Measurements from ENCODE around the gene STMN1.
A peak's percentile ranks its signal among the peaks of the same experiment; 100 is the strongest.

The STMN1 gene

GRCh38 chr1:25895365-25895990 is 10.7 kb downstream of the STMN1 start:
- peak; percentile 73 to 79 for DNase-seq (ENCODE audit: low read depth in 2 of 2)

- no peak for DNase-seq (ENCODE audit: low read depth in 2 of 2)
Measured at GRCh38 chr1:25893116-25893515, 13.1 kb downstream of the STMN1 start.

- no peak for DNase-seq (ENCODE audit: low read depth in 2 of 2)
Measured at GRCh38 chr1:25891606-25892005, 14.6 kb downstream of the STMN1 start.

DNA sequence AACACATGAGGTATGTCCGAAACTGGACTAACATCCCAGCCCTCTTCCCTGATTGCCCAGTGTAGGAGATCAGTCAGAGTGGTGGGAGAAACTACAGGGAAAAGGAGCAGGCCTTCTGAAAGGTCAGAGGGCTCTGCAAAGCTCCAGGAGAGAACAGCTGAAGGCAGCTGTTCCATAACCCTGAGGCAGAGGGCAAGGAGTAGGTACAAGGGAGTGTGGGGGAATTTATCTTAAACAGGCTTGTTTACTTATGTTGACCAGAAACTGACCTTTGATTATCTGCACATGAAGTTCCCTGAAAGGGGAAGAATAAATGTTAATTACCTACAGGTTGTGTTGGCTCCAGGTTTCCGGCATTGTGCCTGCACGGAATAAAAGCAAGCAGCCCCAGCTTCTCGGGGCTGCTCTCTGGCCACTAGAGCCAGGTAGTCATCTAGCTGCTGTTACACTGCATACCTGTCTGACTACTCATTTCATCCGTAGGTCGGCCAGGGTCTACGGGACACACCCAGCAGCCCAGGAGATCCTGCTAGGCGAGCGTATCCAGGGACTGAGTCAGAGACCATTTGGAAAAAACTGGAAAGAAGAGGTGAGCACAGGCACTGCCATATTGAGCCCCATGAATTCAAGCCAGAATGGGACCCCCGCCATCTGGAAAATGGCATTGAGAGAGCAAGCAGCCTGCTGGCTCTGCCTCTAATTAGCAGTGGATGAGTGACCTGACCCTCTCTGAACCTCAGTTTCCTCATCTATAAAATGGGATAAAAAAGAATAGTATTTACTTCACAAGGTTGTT is 15.8 kb downstream of the STMN1 start:
- DNase-seq (ENCODE audit: low read depth in 2 of 2): no peak

GRCh38 chr1:25889470-25889869 is 16.7 kb downstream of the STMN1 start:
- DNase-seq (ENCODE audit: low read depth in 2 of 2): no peak

GRCh38 chr1:25888426-25888987 is 17.7 kb downstream of the STMN1 start:
- DNase-seq (ENCODE audit: low read depth in 2 of 2): no peak

- DNase-seq (ENCODE audit: low read depth in 2 of 2): no peak
Measured at GRCh38 chr1:25885602-25886001, 20.6 kb downstream of the STMN1 start.

DNA sequence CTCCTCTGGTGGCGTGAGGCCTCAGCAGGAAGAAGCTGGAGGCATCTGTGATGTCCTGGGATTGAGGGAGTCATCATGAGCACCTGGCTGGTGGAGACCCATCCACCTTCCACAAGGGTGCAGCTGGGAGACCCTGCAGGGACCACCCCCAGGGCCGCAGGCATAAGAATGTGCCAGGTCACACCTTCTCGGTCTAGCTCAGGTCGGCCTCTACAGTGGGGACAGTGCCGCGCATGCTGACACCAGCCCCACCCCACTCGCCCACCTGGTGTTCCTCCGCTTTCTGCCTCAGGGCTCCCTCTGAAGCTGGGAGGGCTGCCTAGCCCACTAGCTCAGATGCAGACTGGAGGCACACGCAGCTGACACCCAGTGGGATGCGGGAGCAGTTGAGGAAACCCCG is 25.0 kb downstream of the STMN1 start:
- no peak for DNase-seq (ENCODE audit: low read depth in 2 of 2)

DNA sequence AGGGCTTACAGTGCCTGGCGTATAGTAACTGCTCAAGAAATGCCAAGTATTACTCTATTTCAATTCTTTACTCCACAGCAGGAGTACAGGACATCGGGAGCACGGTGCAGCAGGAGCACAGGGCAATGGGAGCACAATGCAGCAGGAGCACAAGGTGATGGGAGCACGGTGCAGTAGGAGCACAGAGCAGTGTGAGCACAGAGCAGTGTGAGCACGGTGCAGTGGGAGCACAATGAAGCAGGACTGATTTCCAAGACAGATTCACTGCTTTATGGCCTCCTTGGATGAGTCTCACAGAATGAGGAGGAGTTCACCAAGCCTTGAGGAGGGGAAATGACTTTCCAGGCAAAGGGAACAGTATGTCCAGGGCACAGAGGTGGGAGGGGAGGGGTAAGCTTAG is 25.7 kb downstream of the STMN1 start:
- no peak for DNase-seq (ENCODE audit: low read depth in 2 of 2)

- DNase-seq (ENCODE audit: low read depth in 2 of 2): no peak
Measured at GRCh38 chr1:25879675-25880074, 26.5 kb downstream of the STMN1 start.

GRCh38 chr1:25878690-25879089 is 27.5 kb downstream of the STMN1 start:
- no peak for DNase-seq (ENCODE audit: low read depth in 2 of 2)

DNA sequence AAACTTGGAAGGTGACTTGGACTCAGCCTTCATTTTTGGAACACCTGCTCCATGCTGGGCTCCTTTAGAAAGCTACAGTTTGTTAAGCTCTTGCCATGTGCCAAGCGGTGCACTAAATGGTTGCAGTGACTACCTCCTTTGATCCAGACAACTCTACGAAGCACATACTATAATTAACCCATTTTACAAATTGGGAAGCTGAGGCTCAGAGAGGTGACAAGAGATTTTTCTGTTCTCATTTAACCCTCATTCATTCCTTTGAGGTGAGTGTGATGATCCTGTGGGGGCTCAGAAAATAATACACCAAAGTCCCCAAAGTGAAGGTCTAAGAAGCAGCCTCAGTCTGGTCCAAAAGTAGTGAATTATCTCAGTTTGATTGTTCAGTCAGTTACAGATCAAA is 29.1 kb downstream of the STMN1 start:
- no peak for DNase-seq (ENCODE audit: low read depth in 2 of 2)

GRCh38 chr1:25876693-25877077 is 29.5 kb downstream of the STMN1 start:
- no peak for DNase-seq (ENCODE audit: low read depth in 2 of 2)

DNA sequence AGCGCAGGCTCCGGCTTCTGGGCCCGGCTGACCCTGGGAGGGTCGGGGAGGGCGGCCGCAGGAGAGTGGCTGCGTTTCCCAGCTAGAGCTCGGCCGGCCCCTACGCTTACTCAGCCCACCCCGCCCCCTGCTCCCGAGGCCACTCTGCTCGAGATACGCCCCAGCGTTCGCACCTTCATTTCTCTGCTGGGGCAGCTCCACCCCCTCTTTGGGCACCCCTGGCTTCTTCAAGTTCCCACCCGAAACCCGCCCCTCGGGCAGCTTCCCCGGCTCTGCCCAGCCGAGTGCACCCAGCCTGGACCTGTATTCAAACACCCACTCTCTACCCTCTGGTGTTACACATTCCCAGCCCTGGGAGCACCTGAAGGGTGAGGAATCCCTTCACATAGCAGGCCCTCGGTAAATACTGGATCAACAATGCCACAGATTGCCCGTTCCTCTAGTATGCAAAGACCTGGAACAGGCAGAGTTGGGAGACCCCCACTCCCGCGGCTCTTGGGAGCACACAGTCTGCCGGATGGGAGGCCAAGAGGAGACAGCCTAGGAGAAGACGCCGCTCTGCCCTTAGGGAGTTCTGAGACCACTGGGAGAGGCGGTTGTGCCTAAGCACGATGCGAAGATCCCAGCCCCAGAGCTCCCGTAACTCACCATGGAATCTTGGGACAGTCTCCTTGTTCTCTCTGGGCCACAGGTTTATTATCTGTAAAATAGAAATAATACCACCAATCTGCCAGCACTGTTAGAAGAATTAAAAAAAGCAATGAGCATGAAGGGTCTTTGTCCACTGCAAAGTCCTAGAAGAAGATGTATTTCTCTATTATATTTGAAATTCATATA is 30.1 kb downstream of the STMN1 start:
- no peak for DNase-seq (ENCODE audit: low read depth in 2 of 2)

DNA sequence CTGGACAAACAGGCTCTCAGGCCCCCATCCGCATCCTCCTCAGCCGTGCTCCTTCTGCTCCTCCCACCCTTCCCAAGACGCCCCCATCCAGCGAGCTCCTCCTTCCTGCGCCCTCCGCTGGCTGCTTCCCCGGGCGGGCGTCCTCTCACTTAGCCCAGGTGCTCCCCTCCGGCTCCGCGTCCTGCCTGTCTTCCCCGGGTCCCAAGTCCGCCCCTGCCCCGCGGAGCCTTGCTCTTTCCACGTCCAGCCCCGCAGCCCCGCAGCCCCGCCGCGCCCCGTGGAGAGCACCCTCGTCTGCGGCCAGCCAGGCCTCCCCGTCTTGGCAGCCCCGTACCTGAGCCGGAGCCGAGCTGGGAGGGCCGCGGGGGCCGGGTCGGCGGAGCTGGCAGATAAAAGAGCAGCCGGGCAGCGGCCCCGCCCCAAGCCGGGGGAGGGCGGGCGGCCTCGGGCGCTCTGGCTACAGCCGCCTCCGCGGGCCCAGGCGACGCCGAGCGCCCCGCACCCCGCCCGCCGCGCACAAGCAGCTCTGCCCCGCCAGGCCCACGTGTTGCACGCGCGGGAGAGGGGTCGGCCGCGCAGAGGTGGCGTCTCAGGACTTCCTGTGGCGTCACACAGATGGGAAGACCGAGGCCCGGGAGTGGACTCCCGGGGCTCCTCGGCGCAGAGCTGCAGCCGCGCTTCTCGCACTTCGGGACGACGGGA is 30.9 kb downstream of the STMN1 start, which contains the start of gene PAQR7:
Gene PAQR7 (minus strand): TSS at position 555 of the 702 bp plus-strand sequence. CDS start 11,869 bp downstream, outside the sequence.
- peak; percentile 30 to 52 for DNase-seq (ENCODE audit: low read depth in 2 of 2)

DNA sequence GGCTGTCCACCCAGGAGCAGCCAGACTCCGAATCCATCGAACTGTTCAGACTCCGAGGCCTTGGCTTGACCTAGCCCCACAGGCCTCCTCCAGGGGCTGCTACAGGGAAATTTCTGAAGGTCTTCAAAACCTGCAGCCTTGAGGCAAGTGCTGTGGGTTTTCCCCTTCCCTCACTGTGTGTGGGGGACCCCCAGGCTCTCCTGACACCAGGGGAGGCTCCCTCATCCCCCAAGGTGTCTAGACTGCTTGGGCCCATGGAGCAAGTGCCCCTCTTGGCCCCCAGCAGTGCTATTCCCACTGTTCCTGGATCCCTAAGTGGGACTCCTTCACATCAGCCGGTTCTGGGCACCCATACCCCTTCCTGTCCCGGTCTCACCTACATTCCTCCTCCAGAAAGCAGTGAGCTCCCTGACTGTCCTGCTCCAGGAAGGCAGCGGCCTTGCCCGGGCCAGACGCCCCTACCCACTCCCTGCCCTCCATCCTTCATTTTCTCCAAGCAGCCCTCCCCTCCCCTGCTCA is 31.5 kb downstream of the STMN1 start:
- DNase-seq (ENCODE audit: low read depth in 2 of 2): no peak

GRCh38 chr1:25874209-25874608 is 32.0 kb downstream of the STMN1 start:
- no peak for DNase-seq (ENCODE audit: low read depth in 2 of 2)

DNA sequence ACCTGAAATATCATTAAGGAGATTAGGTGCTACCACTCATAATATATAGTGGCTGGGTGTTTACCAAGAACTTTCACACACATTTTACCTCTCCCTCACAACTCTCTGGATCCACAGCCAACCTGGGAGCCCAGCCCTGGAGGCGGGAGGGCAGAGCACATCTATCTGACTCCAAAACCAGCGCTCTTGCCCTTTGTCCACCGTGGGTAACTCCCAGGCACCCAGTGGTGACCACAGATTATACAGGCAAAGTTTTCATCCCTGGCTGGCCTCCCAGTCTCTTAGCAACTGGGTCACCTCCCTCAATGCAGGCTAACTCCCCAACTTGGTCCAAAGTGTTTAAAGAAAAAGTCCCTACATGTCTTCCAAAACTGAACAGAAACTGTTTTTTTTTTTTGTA is 33.1 kb downstream of the STMN1 start:
- no peak for DNase-seq (ENCODE audit: low read depth in 2 of 2)

GRCh38 chr1:25872713-25873112 is 33.5 kb downstream of the STMN1 start:
- DNase-seq (ENCODE audit: low read depth in 2 of 2): no peak

DNA sequence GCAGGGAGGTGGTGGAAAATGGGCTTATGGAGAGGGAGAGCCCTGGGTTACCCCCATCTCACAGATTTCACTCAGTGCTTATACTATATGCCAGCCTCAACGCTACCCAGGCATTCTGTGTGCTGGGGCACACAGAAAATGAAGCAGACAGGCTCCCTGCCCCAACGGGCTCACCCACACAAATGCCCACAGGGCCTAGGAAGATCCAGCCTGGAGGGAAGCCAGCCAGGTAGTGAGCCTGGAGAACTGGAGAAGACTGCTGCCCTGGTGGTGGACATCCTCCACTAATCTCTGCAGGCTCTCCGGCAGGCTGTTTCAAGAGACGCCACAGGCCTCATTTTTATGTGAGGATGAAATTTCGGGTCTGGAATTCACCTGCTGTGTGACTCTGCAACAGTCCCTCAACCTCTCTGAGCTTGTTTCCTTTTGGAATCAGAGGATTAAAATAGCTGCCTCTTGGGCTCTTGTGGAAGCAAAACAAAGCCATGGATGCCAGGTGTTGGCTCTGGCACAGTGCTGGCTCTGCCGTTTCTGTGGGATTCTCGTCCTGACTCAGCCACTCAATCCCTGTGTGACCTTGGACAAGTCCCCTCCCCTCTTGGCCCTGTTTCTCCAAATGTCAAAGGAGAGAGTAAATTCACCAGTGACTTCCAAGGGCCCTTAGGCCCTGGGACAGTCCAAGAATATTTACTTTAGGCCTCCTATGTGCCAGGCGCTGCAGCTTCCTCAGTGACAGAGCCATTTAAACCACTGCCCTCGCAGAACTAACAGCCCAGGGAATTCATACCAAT is 34.3 kb downstream of the STMN1 start:
- DNase-seq (ENCODE audit: low read depth in 2 of 2): no peak

All from stimulated activated CD4-positive, alpha-beta T cell treated with anti-CD3 and anti-CD28 coated beads, Interleukin-12 subunit alpha, Interleukin-12 subunit beta, amount 100 ng/mL, for 24 hours (primary cell).